Suppressor macrophage (primary cell): ENCODE results near the gene PLD3.
"Not testable (repeated sequence)": the region's sequence is repeated elsewhere in the genome, so short reads cannot be mapped to it uniquely, and the experiment has no call there.

Experiments used
- DNase-seq, 4 experiments: peaks; one replicate each; pipeline ENCODE4 v3.0.0-alpha.2; 2020 to 2022

PLD3 gene

DNA sequence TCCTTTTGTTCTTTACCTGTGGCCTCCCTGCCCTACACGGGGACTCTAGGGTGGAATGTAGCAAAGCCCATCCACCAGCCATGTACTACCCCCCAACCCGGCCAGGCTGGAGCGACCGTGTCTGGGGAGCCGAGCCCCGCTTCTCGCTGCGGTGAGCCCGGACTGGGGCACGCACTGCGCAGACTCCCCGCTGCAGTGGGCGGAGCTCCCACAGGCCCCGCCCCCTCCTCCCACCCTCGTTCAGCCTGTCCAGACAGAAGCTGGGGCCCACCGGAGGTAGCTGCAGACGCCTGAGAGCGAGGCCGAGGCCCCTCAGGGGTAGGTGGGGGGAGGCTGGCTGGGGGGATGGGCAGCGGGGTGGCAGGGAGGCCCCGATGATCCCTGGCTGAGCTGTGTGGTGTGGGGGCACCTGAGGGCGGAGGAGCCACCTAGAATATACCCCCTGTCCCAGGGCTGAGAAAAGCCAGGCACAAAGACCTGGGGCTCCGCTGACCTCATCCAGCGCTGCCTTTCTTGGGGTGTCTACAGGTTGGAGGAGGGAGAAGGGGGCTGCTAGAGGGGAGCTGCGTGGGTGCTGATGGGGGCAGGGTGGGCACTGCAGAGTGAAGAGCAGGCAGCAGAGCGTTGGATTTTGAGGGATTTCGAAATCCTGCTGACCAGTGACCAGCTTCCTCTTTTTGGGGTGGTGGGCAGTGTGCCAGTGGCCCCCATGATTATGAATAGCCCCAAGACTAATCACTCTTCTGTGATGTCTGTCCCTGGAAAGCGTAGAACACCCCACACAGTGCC lies 17.3 kb downstream of the PLD3 start:
- peak; percentile 91 to 95 (median 94) for DNase-seq

DNA sequence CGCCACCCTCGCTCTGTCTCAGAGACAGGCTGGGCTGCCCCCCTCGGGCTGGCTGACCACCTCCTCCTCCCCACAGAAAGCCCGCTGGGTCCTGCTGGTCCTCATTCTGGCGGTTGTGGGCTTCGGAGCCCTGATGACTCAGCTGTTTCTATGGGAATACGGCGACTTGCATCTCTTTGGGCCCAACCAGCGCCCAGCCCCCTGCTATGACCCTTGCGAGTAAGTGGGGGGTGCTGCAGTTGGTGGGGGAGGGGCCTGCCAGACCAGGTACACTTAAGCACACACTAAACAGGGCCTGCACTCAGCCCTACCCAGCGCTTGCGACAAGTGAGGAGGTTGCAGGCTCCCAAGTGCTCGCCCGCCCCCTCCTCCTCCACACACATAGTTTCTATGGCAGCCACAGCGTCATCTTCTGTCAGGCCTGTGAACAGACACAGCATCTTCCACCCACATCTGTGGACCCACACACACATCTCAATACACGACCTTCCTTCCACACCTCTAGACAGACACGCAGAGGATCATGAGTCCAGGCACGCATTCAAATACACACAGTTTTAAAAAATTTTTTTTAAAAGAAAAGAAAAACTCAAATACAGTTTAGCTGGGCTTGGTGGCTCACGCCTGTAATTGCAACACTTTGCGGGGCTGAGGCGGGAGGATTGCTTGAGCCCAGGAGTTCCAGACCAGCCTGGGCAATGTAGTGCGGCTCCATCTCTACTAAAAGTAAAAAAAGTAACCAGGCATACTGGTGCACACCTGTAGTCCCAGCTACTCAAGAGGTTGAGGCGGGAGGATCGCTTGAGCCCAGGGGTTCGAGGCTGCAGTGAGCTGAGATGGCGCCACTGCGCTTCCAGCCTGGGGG lies 18.4 kb downstream of the PLD3 start:
- DNase-seq, result peak; percentile 56 to 72 (median 68)

DNA sequence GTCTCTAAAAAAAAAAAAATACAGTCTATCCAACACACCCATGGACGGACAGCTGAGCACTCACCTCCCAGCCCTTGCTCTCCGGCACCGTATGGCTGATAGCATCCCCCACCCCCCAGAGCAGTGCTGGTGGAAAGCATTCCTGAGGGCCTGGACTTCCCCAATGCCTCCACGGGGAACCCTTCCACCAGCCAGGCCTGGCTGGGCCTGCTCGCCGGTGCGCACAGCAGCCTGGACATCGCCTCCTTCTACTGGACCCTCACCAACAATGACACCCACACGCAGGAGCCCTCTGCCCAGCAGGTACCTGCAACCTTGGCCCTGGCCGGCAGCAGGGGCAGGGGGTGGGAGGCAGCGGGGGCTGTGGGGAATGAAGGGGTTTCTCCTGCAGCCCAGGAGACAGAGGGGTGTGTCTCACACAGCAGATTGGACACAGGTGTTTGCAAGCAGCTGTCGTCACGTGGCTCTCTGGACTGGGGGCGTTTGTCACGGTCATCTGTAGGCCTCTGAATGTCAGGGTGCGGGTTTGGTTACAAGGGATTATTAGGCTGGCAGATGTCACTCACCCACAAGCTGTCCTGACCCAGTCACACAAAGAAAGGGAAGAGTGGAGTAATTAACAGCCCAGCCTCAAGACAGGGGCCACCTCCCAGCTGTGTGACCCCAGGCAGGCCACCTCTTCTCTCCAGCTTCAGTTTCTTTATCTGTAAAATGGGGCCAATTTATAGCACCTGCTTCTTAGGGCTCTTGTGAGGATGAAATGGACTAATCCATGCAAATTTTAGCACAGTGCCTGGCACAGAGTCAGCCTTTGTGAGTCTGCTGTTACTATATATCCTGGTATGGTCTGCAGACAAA lies 19.3 kb downstream of the PLD3 start:
- no peak for DNase-seq

DNA sequence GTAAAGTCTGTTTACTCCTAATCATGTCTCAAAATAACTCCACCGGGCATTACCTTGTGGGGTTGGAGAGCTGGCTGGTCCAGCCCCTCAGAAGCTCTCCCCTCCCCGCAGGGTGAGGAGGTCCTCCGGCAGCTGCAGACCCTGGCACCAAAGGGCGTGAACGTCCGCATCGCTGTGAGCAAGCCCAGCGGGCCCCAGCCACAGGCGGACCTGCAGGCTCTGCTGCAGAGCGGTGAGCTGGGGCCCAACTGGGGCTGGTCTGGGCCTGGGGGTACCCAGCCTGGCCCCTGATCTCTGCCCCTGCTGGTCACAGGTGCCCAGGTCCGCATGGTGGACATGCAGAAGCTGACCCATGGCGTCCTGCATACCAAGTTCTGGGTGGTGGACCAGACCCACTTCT lies 21.3 kb downstream of the PLD3 start:
- no peak for DNase-seq

DNA sequence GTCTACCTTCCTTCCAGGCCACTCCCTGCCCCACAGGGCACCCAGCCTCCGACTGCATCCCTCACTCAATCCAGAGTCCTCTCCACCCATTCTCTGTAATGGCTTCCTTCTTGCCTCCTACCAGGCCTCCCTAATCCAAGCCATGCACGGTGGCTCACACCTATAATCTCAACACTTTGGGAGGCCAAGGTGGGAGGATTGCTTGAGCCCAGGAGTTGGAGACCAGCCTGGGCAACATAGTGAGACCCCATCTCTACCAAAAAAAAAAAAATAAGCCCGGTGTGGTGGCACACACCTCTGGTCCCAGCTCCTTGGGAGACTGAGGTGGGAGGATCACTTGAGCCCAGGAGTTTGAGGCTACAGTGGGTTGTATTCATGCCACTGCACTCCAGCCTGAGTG lies 21.8 kb downstream of the PLD3 start:
- not testable (repeated sequence) for DNase-seq

DNA sequence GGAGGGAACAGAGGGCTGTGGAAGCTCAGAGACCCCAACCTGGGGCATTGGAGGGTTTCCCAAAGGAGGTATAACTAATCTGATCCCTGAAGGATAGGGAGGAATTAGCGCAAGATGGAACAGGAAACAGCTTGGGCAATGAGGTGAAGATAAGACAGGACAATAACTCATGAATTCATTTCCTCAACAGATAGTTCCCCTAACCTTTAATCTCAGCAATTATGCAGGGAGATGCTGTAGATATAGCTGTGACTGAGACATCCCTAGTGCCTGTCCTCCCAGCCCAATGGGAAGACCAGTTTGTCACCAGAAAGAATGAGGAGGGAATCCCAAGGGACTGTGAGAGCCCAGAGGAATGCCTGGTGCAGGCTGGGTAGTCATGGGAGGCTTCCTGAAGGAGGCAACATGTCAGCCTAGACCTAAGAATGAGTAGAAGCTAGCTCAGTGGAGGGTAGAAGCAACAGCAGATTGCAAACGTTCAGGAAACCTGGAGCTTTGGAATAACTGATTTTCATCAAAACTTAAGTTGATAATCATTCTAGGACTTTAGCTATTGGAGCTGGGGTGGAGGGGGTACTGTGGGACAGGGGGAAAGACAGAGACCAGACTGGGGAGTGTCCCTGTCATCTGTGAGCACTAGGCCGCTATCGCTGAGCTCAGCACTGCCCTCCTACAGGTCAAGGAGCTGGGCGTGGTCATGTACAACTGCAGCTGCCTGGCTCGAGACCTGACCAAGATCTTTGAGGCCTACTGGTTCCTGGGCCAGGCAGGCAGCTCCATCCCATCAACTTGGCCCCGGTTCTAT lies 22.7 kb downstream of the PLD3 start:
- DNase-seq, result no peak

DNA sequence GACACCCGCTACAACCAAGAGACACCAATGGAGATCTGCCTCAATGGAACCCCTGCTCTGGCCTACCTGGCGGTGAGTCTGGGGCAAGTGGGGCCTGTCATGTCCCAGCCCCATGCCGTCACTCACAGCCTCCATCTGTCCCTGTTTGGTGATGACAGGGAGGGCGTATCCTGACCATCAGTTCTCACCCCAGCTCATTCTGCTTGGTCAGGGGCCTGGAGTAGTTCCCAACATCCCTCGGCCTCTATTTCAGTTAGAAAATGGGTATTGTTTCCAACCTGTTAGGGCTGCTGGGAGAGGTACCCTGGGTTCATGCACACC lies 23.3 kb downstream of the PLD3 start:
- DNase-seq, result no peak

DNA sequence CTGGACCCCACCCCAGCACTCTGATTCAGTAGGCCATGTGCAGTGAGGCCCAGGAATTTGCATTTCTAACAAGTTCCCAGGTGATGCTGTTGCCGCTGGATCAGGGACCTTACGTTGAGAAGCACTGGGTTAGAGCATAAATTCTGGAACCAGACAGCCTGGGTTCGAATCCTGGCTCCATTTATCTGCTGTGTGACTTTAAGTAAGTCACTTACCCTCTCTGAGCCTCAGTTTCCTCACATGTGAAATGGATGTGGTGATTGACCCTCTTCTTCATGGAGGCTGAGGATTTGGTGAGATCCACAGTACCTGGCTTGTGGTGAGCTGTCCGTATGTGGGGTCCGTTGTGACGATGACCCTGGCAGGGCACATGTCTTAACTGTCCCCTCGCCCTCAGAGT lies 25.6 kb downstream of the PLD3 start:
- DNase-seq, result no peak

DNA sequence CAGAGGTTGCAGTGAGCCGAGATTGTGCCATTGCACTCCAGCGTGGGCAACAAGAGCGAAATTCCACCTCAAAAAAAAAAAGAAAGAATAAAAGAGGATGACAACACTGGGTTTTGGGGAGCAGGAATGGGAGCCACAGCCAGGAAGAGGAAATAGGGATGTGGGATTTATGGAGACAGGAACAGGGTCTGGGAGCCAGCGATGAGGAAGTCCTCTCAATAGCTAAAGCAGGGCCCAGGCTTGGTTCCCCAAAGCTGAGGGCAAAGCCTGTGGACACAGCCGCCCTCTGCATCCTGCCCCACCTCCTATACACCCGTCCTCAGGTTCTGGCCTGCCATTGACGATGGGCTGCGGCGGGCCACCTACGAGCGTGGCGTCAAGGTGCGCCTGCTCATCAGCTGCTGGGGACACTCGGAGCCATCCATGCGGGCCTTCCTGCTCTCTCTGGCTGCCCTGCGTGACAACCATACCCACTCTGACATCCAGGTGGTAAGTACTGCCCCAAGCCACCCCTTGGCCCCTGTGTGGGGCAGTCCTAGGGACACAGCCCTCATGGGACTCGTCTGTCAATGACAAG lies 27.9 kb downstream of the PLD3 start:
- DNase-seq, result peak in 3 of 4 experiments; percentile 40 to 47 (median 40)

DNA sequence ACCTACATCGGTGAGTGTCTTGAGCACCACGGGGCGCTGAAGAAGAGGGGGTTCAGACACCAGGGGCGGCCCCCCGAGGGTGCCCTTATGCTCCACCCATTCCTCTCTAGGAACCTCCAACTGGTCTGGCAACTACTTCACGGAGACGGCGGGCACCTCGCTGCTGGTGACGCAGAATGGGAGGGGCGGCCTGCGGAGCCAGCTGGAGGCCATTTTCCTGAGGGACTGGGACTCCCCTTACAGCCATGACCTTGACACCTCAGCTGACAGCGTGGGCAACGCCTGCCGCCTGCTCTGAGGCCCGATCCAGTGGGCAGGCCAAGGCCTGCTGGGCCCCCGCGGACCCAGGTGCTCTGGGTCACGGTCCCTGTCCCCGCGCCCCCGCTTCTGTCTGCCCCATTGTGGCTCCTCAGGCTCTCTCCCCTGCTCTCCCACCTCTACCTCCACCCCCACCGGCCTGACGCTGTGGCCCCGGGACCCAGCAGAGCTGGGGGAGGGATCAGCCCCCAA lies 29.4 kb downstream of the PLD3 start:
- no peak for DNase-seq

DNA sequence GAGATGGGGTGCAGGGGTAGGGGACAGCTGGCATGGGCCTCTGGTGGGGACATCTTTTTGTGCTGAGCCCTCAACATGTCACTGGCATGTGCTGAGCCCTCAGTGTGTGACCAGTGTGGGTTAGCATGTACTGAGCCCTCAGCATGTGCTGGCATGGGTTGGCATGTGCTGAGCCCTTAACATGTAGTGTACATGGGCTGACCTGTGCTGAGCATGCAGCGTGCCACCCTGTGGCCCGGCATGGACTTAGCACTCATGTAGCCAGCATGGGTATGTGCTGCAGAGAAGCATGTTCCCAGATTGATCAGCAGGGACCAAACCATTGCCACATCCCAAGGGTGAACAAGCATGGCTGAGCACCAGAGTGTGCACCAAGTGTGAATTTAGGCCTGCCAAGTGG lies 30.0 kb downstream of the PLD3 start:
- DNase-seq, result no peak

DNA sequence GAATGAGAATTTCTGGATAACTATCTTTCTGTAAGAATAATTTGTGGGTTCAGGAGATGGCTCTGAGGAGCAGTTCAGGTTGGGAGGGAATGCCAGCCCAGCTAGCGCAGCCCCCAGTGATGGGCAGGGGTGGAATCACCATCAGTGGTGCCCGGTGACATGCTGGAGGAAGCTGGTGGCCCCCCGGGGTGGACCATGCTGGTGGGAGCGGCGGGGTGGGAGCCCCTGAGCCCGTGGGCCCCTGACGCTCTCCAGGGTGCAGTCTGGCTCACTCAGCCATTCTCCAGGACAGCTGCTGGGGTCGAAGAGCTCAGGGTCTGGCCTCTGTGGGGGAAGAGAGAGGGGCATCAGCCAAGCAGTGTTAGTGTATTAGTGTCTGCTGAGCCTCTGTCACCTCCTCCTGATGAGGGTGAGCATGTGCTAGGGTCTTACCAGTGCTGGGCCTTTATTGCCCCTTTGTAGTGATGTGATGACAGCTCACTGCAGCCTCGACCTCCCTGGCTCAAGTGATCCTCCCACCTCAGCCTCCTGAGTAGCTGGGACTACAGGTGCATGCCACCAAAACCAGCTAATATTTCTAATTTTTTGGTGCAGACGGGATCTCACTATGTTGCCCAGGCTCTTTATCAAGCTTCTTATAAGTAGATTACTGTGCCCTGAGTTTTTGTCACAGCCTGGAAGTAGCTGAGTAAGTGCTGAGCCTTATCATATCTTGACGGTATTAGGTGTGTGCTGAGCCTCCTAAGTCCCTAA lies 31.1 kb downstream of the PLD3 start:
- DNase-seq, result no peak

DNA sequence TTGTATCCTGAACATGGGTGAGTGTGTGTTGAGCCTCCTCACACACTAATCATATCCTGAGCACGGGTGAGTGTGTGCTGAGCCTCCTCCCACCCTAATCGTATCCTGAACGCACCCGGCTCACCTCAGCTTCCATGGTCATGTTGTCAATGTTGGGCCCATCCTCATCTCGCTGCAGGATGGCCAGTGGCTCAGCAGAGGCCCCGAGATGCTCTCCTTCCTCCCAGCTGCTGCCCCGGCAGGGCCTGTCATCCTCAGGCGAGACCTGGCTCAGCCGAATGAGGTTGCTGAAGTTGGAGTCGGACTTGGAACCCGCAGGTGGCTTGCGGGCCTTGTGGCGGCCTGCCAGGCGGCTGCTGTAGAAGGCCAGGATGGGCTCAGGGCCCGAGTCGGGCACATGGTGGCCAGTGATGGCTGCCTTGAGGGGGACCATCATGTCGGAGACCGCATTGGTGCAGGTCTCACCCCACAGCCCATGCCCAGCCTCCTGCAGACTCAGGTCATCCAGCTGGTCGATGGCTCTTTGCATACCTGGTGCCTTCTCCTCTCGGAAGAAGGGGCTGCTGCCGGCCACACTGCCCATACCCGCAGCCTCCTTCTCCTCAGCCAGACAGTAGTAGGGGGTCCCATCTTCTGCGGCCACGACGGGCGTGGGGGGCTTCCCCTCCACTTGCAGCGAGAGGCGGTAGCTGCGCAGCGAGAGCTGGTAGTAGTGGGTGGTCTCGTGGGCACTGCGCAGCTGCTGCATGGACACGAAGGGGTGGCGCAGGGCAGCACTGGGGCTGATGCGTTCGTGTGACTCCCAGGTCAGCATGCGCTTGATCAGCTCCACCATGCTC lies 31.9 kb downstream of the PLD3 start:
- DNase-seq, result no peak

DNA sequence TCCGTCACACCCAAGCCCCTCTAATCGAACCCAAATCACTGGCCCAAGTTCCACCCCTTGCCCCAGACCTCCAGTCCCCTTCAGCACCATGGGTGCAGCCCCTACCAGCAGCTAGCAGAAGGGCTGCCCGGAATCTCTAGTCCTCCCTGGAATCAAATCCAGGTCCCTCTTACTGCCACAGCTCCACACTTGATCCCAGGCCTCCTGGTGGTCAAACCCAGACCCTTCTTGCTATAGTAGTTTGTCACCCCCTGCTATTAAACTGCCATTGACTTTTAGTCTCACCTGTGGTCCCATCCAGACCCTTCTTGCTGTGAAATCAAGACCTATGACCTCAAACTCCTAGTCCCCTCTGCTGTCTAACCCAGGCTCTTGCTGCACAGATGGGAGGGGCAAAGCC lies 32.8 kb downstream of the PLD3 start:
- no peak for DNase-seq

DNA sequence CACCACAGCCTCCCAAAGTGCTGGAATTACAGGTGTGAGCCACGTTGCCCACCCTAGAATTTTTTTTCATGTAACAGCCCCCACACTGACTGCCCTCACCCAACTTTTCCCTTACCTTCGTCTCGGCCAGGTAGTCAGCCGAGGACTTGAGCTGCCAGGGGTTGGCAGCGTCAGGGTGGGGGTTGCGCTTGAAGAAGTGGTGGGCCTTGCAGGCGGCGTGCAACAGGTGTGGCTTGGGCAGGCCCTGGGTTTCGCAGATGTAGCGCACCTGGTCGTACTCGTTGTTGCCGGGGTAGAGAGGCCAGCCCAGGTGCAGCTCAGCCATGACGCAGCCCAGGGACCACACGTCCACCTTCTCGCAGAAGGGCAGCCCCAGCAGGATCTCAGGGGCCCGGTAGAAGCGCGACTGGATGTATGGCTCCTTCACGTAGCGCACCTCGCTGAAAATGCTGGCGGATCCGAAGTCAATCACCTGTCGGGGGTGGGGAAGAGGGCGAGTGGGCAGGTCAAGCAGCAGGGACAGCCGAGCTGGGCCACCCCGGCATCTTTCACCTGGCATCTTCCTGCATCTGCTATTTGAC lies 35.3 kb downstream of the PLD3 start:
- no peak for DNase-seq

DNA sequence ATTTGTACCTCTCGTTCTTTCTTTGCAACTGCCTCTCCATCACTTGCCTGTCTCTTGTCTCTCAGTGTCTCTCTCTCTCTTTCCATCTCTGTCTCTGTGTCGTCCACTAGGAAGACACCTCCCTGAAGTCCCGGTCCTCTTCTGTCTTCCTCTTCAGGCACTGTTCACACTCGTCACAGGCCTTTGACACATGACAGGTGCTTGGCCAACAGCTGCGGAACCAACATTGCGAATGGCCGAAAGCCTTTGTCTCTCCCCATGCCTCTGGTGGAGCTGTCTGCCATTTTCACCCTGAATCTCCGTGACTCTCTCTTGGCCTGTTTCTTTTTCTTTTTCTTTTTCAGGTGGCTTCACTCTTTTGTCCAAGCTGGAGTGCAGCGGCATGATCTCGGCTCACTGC lies 38.7 kb downstream of the PLD3 start:
- no peak for DNase-seq

DNA sequence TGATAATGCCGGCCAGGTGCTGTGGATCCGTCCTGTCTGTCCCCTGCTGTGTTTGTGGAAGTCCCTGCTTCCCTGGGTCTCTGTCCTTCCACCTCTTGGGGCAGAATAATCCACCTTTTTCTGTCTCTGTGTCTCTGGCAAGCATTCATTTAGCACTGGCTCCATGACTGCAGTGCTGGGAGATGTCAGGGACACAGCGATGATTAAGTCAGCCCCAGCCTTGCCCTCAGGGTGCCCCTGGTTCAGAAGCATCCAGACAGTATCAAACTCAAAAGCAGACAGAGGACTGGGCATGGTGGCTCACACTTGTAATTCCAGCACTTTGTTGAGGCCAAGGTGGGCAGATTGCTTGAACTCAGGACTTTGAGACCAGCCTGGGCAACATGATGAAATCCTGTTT lies 40.0 kb downstream of the PLD3 start:
- no peak for DNase-seq

DNA sequence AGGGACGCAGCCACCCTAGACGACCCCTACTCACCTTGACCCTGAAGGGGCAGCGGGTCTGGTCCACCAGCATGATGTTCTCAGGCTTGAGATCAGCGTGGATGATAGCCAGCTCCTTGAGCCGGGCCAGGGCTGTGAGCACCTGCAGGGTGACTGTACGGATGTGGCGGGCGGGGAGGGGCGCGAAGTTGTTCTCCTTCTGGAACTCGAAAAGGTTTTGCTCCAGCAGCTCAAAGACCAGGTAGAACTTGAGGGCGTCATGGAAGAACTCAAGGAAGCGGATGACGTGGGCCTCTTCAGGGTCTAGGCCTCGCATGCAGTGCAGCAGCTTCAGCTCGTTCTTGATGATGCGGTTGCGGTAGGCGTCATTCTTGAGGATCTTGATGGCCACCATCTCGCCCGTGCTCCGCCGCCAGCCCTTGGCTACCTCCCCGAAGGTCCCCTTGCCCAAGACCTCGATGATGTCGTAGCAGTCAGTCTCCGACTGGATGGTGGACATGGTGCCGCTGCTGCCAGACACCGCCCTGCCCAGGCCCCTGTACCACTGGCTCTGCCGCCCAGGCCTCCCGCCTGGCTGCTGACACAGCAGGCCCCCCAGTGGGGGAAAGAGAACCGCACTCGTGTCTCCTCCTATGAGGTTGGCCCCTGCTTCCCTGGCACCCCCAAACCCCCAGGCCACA lies 41.0 kb downstream of the PLD3 start:
- no peak for DNase-seq
